ENCODE results near the gene GSTM2.
"Not testable (repeated sequence)": the region's sequence is repeated elsewhere in the genome, so short reads cannot be mapped to it uniquely, and the experiment has no call there.

- not testable (repeated sequence) for TF ChIP-seq CTCF (conservative IDR thresholded peaks at IDR 0.05; ENCODE audit: low read length); EZH2phosphoT487 (IDR thresholded peaks at IDR 0.05; ENCODE audit: borderline replicate concordance)
These were observed 10.8 kb downstream of the GSTM2 start for GRCh38 chr1:109678637-109679036.

Measured in Loucy (cell line).